ENCODE measurements around the gene LDLRAD4. TPM values are rescaled to one million over a fixed set of nuclear protein-coding genes. Genes with fewer than 3 reads are reported as not detected.

LDLRAD4 gene
- polyA plus RNA-seq, 1 experiment = not detected

DNA sequence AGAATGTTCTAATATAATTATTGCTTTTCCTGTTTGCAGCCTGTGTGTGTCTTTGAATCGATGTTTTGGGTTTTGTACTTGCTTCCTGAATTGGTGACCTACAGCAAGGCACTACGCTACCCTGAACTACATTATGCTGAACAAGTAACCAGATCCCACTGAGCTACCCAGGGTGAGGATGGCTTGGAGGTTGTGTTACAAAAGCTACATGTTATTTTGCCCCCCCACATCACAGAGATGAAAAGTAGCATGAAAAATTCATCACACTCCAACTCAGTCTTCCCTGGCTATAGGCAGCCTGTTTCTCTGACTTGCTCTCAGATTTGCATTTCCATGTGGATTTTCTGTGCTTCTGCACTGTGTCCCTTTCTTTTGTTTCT lies 162.1 kb downstream of the LDLRAD4 start:
- DNase-seq (ENCODE audit: low read depth, low spot score) = no peak
- ChIA-PET CTCF (no interaction called here), POLR2A (no interaction called here)
- H3K9me3 ChIP-seq (ENCODE audit: control insufficient read depth, insufficient read depth, low read length) = no peaks in the 10 kb centered on the region
- H3K4me3 ChIP-seq (ENCODE audit: low read depth, low read length) = no peak overlapping the region
- TF ChIP-seq, protein P1, sequence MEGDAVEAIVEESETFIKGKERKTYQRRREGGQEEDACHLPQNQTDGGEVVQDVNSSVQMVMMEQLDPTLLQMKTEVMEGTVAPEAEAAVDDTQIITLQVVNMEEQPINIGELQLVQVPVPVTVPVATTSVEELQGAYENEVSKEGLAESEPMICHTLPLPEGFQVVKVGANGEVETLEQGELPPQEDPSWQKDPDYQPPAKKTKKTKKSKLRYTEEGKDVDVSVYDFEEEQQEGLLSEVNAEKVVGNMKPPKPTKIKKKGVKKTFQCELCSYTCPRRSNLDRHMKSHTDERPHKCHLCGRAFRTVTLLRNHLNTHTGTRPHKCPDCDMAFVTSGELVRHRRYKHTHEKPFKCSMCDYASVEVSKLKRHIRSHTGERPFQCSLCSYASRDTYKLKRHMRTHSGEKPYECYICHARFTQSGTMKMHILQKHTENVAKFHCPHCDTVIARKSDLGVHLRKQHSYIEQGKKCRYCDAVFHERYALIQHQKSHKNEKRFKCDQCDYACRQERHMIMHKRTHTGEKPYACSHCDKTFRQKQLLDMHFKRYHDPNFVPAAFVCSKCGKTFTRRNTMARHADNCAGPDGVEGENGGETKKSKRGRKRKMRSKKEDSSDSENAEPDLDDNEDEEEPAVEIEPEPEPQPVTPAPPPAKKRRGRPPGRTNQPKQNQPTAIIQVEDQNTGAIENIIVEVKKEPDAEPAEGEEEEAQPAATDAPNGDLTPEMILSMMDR (IDR thresholded peaks at IDR 0.05; ENCODE audit: low read depth, low read length) = no peak
- H3K27ac ChIP-seq (ENCODE audit: low read depth, low read length) = no peak overlapping the region
- H3K27me3 ChIP-seq (ENCODE audit: control insufficient read depth, insufficient read depth, low read length) = peaks cover 3% of the 10 kb centered on the region

DNA sequence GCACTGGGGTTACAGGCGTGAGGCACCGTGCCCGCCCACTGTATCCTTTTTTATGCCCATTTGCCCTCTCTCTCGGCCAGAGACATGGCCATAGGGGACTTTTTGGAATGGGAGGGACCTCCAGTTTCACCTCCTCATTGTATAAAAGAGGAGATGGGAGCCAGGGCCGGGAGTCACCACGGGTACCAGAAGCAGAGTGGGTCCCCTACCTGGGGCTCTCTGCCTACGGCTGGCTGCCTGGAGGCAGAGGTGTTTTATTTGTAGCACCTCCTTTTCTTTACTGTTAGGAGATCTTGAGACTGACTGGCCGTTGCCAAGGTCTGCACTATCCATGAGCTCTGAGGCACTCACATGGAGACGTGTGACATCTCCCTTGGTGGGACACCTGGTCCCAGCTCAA lies 162.8 kb downstream of the LDLRAD4 start:
- CTCF ChIA-PET = no interaction called here
- TF ChIP-seq, protein P1 (IDR thresholded peaks at IDR 0.05; ENCODE audit: low read depth, low read length) = no peak
- DNase-seq (ENCODE audit: low read depth, low spot score) = no peak
- Histone ChIP-seq H3K4me3 (ENCODE audit: low read depth, low read length) (no peak overlapping the region), H3K27ac (ENCODE audit: low read depth, low read length) (no peak overlapping the region), H3K27me3 (ENCODE audit: control insufficient read depth, insufficient read depth, low read length) (peaks cover 3% of the 10 kb centered on the region), H3K9me3 (ENCODE audit: control insufficient read depth, insufficient read depth, low read length) (no peaks in the 10 kb centered on the region)
- POLR2A ChIA-PET = no interaction called here

DNA sequence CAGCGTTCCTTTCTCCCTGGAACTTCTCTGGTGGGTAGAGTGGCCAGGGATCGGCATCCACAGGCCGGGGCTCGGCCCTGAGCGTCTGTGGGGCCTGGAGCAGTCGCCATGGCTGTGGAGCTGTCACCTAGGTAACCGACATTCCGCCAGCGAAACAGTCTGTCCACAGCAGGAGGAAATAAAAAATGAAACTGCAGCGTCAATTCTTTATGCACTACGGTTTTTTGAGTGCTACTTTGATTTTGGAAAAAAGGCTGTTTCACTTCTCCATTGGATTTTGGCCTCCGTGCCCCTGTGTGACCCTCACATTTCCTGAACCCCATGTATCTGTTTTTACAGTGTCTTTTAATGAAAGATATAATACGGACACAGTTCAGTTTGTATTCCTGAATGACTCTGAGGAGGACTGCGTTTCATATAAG lies 163.4 kb downstream of the LDLRAD4 start:
- ChIA-PET CTCF (interaction anchor here (0.5 kb wide), 1 partner anchor 158 kb away, joined by 3 read pairs; no protein-coding TSS in a partner anchor), POLR2A (no interaction called here)
- TF ChIP-seq, protein P1 (IDR thresholded peaks at IDR 0.05; ENCODE audit: low read depth, low read length) = no peak
- DNase-seq (ENCODE audit: low read depth, low spot score) = no peak
- H3K4me3 ChIP-seq (ENCODE audit: low read depth, low read length) = no peak overlapping the region
- peaks cover 3% of the 10 kb centered on the region for H3K27me3 ChIP-seq (ENCODE audit: control insufficient read depth, insufficient read depth, low read length)
- H3K27ac ChIP-seq (ENCODE audit: low read depth, low read length) = no peak overlapping the region
- no peaks in the 10 kb centered on the region for H3K9me3 ChIP-seq (ENCODE audit: control insufficient read depth, insufficient read depth, low read length)

DNA sequence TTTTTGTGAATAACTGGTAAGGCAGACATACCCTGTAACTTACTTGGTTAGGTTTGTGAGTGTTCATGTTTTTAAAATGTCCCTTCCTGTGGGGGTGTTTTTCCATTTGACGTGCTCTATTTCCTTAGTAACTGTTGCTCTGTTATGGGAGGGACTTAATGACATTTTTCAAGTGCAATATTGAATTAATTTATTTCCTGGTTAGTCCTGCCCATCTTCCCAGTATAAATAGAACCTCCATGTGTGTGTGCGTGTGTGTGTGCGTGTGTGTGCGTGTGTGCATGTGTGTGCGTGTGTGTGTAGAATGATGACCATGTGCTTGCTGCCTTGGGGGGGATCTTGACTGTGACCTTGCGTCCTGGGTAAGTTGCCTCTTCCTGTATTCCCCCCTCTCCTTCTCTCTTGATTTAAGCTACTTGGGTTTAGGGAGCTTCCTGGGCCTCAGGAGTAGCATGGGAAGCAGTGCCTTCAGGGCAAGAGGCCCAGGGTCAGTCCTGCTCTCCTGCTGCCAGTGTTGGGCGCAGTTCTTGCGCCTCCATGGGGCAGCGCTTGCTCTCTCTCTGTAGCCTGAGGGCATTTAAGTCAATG lies 163.9 kb downstream of the LDLRAD4 start:
- CTCF ChIA-PET = interaction anchor here (0.5 kb wide), 1 partner anchor 158 kb away, joined by 3 read pairs; no protein-coding TSS in a partner anchor
- H3K9me3 ChIP-seq (ENCODE audit: control insufficient read depth, insufficient read depth, low read length) = no peaks in the 10 kb centered on the region
- POLR2A ChIA-PET = no interaction called here
- peaks cover 3% of the 10 kb centered on the region for H3K27me3 ChIP-seq (ENCODE audit: control insufficient read depth, insufficient read depth, low read length)
- no peak overlapping the region for H3K4me3 ChIP-seq (ENCODE audit: low read depth, low read length)
- no peak for DNase-seq (ENCODE audit: low read depth, low spot score)
- H3K27ac ChIP-seq (ENCODE audit: low read depth, low read length) = no peak overlapping the region
- TF ChIP-seq, protein P1 (IDR thresholded peaks at IDR 0.05; ENCODE audit: low read depth, low read length) = no peak

DNA sequence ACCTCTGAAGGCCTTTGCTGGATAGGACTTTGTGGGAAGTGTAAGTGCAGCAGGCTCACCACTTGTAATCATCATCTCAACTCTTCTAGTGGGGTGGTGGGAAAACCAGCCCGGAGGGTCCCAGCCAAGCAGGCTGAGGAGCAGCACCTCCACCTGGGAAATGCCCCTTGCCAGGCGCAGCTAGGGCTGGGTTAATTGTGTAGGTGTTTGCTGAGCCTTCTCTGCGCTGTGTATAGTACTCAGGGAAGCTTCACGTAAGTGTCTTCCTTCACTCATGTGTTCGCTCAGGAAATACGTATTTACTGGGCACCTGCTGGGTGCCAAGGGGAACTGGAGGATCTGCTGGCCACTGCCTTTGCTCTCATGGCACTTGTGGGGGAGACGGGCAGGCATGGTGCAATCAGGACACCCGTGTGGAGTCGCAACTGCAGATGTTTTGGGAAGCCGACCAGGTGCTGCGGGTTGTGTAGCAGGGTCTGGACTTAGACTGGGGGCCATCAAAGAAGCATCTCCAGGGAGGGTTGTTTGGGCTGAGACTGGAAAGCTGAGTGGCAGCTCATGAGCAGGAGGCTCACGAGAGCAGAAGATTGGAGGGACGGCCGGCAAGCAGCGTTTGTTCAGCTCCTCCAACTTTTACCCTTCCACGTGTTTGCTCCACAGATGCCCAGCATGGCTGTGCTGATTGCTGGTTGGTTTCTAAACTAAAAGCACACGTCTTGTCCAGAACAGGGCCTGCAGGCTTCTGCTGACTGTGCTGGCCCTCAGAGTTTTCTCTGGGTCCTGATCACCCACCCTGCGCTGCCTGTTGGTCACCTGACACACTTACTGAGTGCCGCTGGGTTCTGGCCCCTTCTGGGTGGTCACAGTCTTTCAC lies 164.6 kb downstream of the LDLRAD4 start:
- CTCF ChIA-PET = interaction anchor here (1.0 kb wide), 1 partner anchor 10 kb away, joined by 3 read pairs; no protein-coding TSS in a partner anchor
- DNase-seq (ENCODE audit: low read depth, low spot score) = no peak
- POLR2A ChIA-PET = no interaction called here
- no peak overlapping the region for H3K27ac ChIP-seq (ENCODE audit: low read depth, low read length)
- H3K9me3 ChIP-seq (ENCODE audit: control insufficient read depth, insufficient read depth, low read length) = no peaks in the 10 kb centered on the region
- H3K4me3 ChIP-seq (ENCODE audit: low read depth, low read length) = no peak overlapping the region
- H3K27me3 ChIP-seq (ENCODE audit: control insufficient read depth, insufficient read depth, low read length) = peaks cover 3% of the 10 kb centered on the region
- TF ChIP-seq, protein P1 (IDR thresholded peaks at IDR 0.05; ENCODE audit: low read depth, low read length) = no peak
